Epithelial cell of esophagus (primary cell): ENCODE measurements around the gene NFIB.

Source experiments
- DNase-seq: peaks from one replicate; pipeline ENCODE4 v3.0.0; 2010; ENCODE audit warnings: low read depth
- H3K4me3 ChIP-seq: 2 replicates; pipeline ENCODE4 v1.5.1; 2011; ENCODE audit warnings: mild to moderate bottlenecking, low read length, control low read depth
- CTCF ChIP-seq: IDR thresholded peaks from 2 replicates; pipeline ENCODE4 v1.5.1; 2011; ENCODE audit warnings: low read depth, mild to moderate bottlenecking, low read length, control low read depth, inconsistent platforms; ENCODE audit not compliant: insufficient read depth; ENCODE audit errors: missing control alignments

The NFIB gene

GRCh38 chr9:14159440-14160216, 154.3 kb downstream of the NFIB start:
- no peak for DNase-seq
- no peak overlapping the region for H3K4me3 ChIP-seq
- no peak for TF ChIP-seq CTCF

GRCh38 chr9:14158916-14159315, 155.0 kb downstream of the NFIB start:
- H3K4me3 ChIP-seq: no peak overlapping the region
- TF ChIP-seq CTCF: no peak
- peak; percentile 78 for DNase-seq

- no peak for TF ChIP-seq CTCF
These were observed 155.7 kb downstream of the NFIB start for GRCh38 chr9:14158136-14158813.

GRCh38 chr9:14157191-14157590, 156.8 kb downstream of the NFIB start:
- no peak for DNase-seq
- no peak overlapping the region for H3K4me3 ChIP-seq
- no peak for TF ChIP-seq CTCF

More at GRCh38 chr9:14158136-14158813, 155.7 kb downstream of the NFIB start:
- H3K4me3 ChIP-seq: no peak overlapping the region
- DNase-seq: no peak

- DNase-seq: no peak
- TF ChIP-seq CTCF: no peak
- H3K4me3 ChIP-seq: no peak overlapping the region
These were observed 157.9 kb downstream of the NFIB start for GRCh38 chr9:14156046-14156445.

GRCh38 chr9:14155237-14155636, 158.7 kb downstream of the NFIB start:
- TF ChIP-seq CTCF: no peak
- no peak overlapping the region for H3K4me3 ChIP-seq

GRCh38 chr9:14153310-14153720, 160.6 kb downstream of the NFIB start:
- no peak for DNase-seq
- TF ChIP-seq CTCF: no peak
- H3K4me3 ChIP-seq: no peak overlapping the region

More at GRCh38 chr9:14155237-14155636, 158.7 kb downstream of the NFIB start:
- DNase-seq: no peak
